IMR-90 (cell line): Measurements from ENCODE around the gene MBOAT1. TPM values are rescaled to one million over a fixed set of nuclear protein-coding genes. Genes with fewer than 3 reads are reported as not detected.

Source experiments
- ATAC-seq: fragments of 200-7000 bp; cut with Tn5 transposase; 2 replicates; pipeline ENCODE4 v1.9.1; 2020; ENCODE audit warnings: low read depth, mild to moderate bottlenecking, moderate library complexity
- BruUV-seq: library from RNA; stranded (reverse); fragments of 400-500 nt; replicated peaks from 2 replicates; lab custom pipeline; 2021; lab: Mats Ljungman, UMichigan
- CTCF ChIA-PET: fragments of 300-600 bp; formaldehyde crosslinking; extraction: SDS; loops from one replicate; lab custom pipeline; 2021; ENCODE audit warnings: antibody characterized with exemption; lab: Yijun Ruan, JAX
- POLR2A ChIA-PET: fragments of 300-600 bp; sonication (Branson Sonifier 250); formaldehyde crosslinking; loops from one replicate; lab custom pipeline; 2022; ENCODE audit warnings: antibody characterized with exemption; ENCODE audit not compliant: unreplicated experiment; lab: Charles Lee
- DNase-seq: peaks from one replicate; pipeline ENCODE4 v3.0.0; 2013
- H2AFZ ChIP-seq: replicated peaks from 2 replicates; pipeline ENCODE3; 2013; ENCODE audit warnings: low read length, mild to moderate bottlenecking; ENCODE audit not compliant: poor library complexity
- H2AK5ac ChIP-seq: 2 replicates; pipeline ENCODE4 v1.6.1; 2013; ENCODE audit warnings: low read depth, low read length, inconsistent platforms
- H2AK9ac ChIP-seq: replicated peaks from 2 replicates; pipeline ENCODE3; 2013; ENCODE audit warnings: mild to moderate bottlenecking, low read depth, low read length, moderate library complexity; ENCODE audit not compliant: poor library complexity
- H2BK120ac ChIP-seq: 2 replicates; pipeline ENCODE4 v1.6.1; 2013; ENCODE audit warnings: low read depth, low read length, inconsistent platforms
- H2BK15ac ChIP-seq: 3 replicates; pipeline ENCODE4 v1.6.1; 2013; ENCODE audit warnings: low read depth, low read length, inconsistent platforms
- H2BK20ac ChIP-seq: 2 replicates; pipeline ENCODE4 v1.6.1; 2013; ENCODE audit warnings: low read depth, mild to moderate bottlenecking, inconsistent platforms, low read length, moderate library complexity
- H2BK5ac ChIP-seq: 2 replicates; pipeline ENCODE4 v1.6.1; 2013; ENCODE audit warnings: mild to moderate bottlenecking, low read depth, low read length, inconsistent platforms; ENCODE audit not compliant: poor library complexity, severe bottlenecking
- H3K14ac ChIP-seq: replicated peaks from 2 replicates; pipeline ENCODE4 v1.6.1; 2013; ENCODE audit warnings: low read depth, low read length, inconsistent platforms
- H3K18ac ChIP-seq: 2 replicates; pipeline ENCODE4 v1.6.1; 2013; ENCODE audit warnings: low read depth, low read length, control low read depth
- H3K23ac ChIP-seq: 2 replicates; pipeline ENCODE4 v1.6.1; 2013; ENCODE audit warnings: low read depth, low read length, inconsistent platforms
- H3K27ac ChIP-seq: 2 replicates; pipeline ENCODE4 v1.5.1; 2013; ENCODE audit warnings: mild to moderate bottlenecking, control low read depth, low read length; ENCODE audit not compliant: insufficient read depth
- H3K27me3 ChIP-seq: 2 replicates; pipeline ENCODE4 v1.6.1; 2013; ENCODE audit warnings: low read length; ENCODE audit not compliant: control insufficient read depth, insufficient read depth
- H3K36me3 ChIP-seq: 2 replicates; pipeline ENCODE4 v1.6.1; 2013; ENCODE audit warnings: low read length, mixed read lengths; ENCODE audit not compliant: control insufficient read depth, insufficient read depth
- H3K4ac ChIP-seq: 2 replicates; pipeline ENCODE4 v1.6.1; 2013; ENCODE audit warnings: low read depth, low read length, inconsistent platforms
- H3K4me1 ChIP-seq: 2 replicates; pipeline ENCODE4 v1.6.1; 2013; ENCODE audit warnings: low read length, mixed read lengths; ENCODE audit not compliant: control insufficient read depth, insufficient read depth
- H3K4me2 ChIP-seq: 2 replicates; pipeline ENCODE4 v1.6.1; 2013; ENCODE audit warnings: low read depth, mild to moderate bottlenecking, control low read depth, low read length, moderate library complexity
- H3K4me3 ChIP-seq: 2 replicates; pipeline ENCODE4 v1.5.1; 2013; ENCODE audit warnings: low read depth, mild to moderate bottlenecking, control low read depth, low read length, moderate library complexity; ENCODE audit not compliant: insufficient read depth
- H3K56ac ChIP-seq: 2 replicates; pipeline ENCODE4 v1.6.1; 2013; ENCODE audit warnings: low read length, inconsistent platforms; ENCODE audit not compliant: insufficient read depth; ENCODE audit errors: extremely low read depth
- H3K79me1 ChIP-seq, 2 experiments: 2 replicates each; pipeline ENCODE4 v1.6.1; 2013; ENCODE audit warnings: low read length in 2 of 2, inconsistent platforms in 1 of 2, low read depth in 1 of 2
- H3K9ac ChIP-seq: 2 replicates; pipeline ENCODE4 v1.6.1; 2013; ENCODE audit warnings: low read depth, low read length, control low read depth
- H3K9me1 ChIP-seq: 2 replicates; pipeline ENCODE4 v1.6.1; 2013; ENCODE audit warnings: low read length, inconsistent platforms; ENCODE audit not compliant: insufficient read depth
- H3K9me3 ChIP-seq: 2 replicates; pipeline ENCODE4 v1.6.1; 2013; ENCODE audit warnings: low read length; ENCODE audit not compliant: control insufficient read depth, insufficient read depth
- H4K20me1 ChIP-seq: 2 replicates; pipeline ENCODE4 v1.6.1; 2013; ENCODE audit warnings: low read length, inconsistent platforms; ENCODE audit not compliant: insufficient read depth
- H4K5ac ChIP-seq: 2 replicates; pipeline ENCODE4 v1.6.1; 2013; ENCODE audit warnings: mild to moderate bottlenecking, low read depth, low read length, control low read depth
- H4K8ac ChIP-seq, 2 experiments: 2 replicates each; pipeline ENCODE4 v1.6.1; 2013; ENCODE audit warnings: low read depth in 2 of 2, low read length in 2 of 2, control low read depth in 1 of 2, inconsistent platforms in 1 of 2
- H4K91ac ChIP-seq: 2 replicates; pipeline ENCODE4 v1.6.1; 2013; ENCODE audit warnings: low read depth, low read length, inconsistent platforms; ENCODE audit not compliant: insufficient read depth
- BHLHE40 ChIP-seq: fragments of 150-350 bp; IDR thresholded peaks from 2 replicates; pipeline ENCODE4 v1.6.1; 2016; ENCODE audit warnings: mild to moderate bottlenecking, low read depth, low read length
- CEBPB ChIP-seq: IDR thresholded peaks from 2 replicates; pipeline ENCODE4 v1.6.1; 2012; ENCODE audit warnings: low read depth, low read length, improper control_type of control experiment
- CHD1 ChIP-seq: IDR thresholded peaks from 2 replicates; pipeline ENCODE4 v1.6.1; 2012; ENCODE audit warnings: low read depth, low read length, improper control_type of control experiment
- CTCF ChIP-seq: conservative IDR thresholded peaks from 2 replicates; pipeline ENCODE4 v1.5.1; 2012; ENCODE audit warnings: mild to moderate bottlenecking, low read depth, low read length, improper control_type of control experiment
- ELK1 ChIP-seq: fragments of 150-350 bp; IDR thresholded peaks from 2 replicates; pipeline ENCODE4 v1.6.1; 2016; ENCODE audit warnings: low read depth, mild to moderate bottlenecking, low read length, moderate library complexity, borderline replicate concordance
- FOS ChIP-seq: fragments of 150-350 bp; IDR thresholded peaks from 2 replicates; pipeline ENCODE4 v1.6.1; 2016; ENCODE audit warnings: low read depth, low read length
- MAFK ChIP-seq: IDR thresholded peaks from 2 replicates; pipeline ENCODE4 v1.6.1; 2012; ENCODE audit warnings: low read depth, low read length, improper control_type of control experiment
- MAZ ChIP-seq: IDR thresholded peaks from 2 replicates; pipeline ENCODE4 v1.6.1; 2012; ENCODE audit warnings: low read depth, mild to moderate bottlenecking, low read length, improper control_type of control experiment, moderate library complexity, borderline replicate concordance
- MXI1 ChIP-seq: IDR thresholded peaks from 2 replicates; pipeline ENCODE4 v1.6.1; 2012; ENCODE audit warnings: low read depth, mild to moderate bottlenecking, low read length, moderate library complexity, borderline replicate concordance
- NFE2L2 ChIP-seq: fragments of 150-350 bp; IDR thresholded peaks from 2 replicates; pipeline ENCODE4 v1.6.1; 2016; ENCODE audit warnings: low read depth, mild to moderate bottlenecking, low read length
- POLR2A ChIP-seq: IDR thresholded peaks from 2 replicates; pipeline ENCODE4 v1.6.1; 2012; ENCODE audit warnings: mild to moderate bottlenecking, low read depth, low read length
- RAD21 ChIP-seq: IDR thresholded peaks from 2 replicates; pipeline ENCODE4 v1.6.1; 2012; ENCODE audit warnings: low read length, improper control_type of control experiment
- RCOR1 ChIP-seq: IDR thresholded peaks from 2 replicates; pipeline ENCODE4 v1.6.1; 2012; ENCODE audit warnings: mild to moderate bottlenecking, low read length, improper control_type of control experiment; ENCODE audit not compliant: insufficient replicate concordance
- RFX5 ChIP-seq: IDR thresholded peaks from 2 replicates; pipeline ENCODE4 v1.8.0; 2012; ENCODE audit warnings: low read depth, mild to moderate bottlenecking, low read length, moderate library complexity
- SMC3 ChIP-seq: fragments of 150-350 bp; IDR thresholded peaks from 2 replicates; pipeline ENCODE4 v1.6.1; 2016; ENCODE audit warnings: low read depth, mild to moderate bottlenecking, antibody characterized with exemption, low read length, moderate library complexity
- WGBS, 2 experiments: methylation state at CpG; one replicate each; pipeline versions ENCODE4 v1.1.5 to v1.1.7; 2013; ENCODE audit warnings: missing lambda C conversion rate in 2 of 2; ENCODE audit not compliant: insufficient read length in 1 of 2; ENCODE audit errors: extremely low coverage in 2 of 2; 5-methylcytosine and 5-hydroxymethylcytosine counted together
- dilution Hi-C: fragments of 300-500 bp; cut with HindIII; formaldehyde crosslinking; loops from one replicate; pipeline ENCODE4 v1.14.3; 2018; ENCODE audit warnings: low sequenced_read_pairs; ENCODE audit not compliant: unreplicated experiment
- in situ Hi-C: fragments of 300-500 bp; cut with MboI; formaldehyde crosslinking; loops from 3 replicates; pipeline ENCODE4 v1.14.3; 2019; ENCODE audit warnings: low sequenced_read_pairs, inconsistent platforms, mixed read lengths
- intact Hi-C: fragments of 100-400 bp; cut with micrococcal nuclease; formaldehyde crosslinking; loops from 2 replicates; pipeline ENCODE4 v1.10.0; 2022
- polyA plus RNA-seq, 3 experiments: library from polyadenylated mRNA; depleted of rRNA; stranded (reverse); fragments of >200 nt; gene quantifications; 2 replicates each; pipeline ENCODE4 v1.2.3, GENCODE V29; 2012; ENCODE audit warnings: low replicate concordance in 1 of 3
- total RNA-seq: library from RNA; depleted of rRNA; stranded (reverse); fragments of >200 nt; gene quantifications from 2 replicates; pipeline ENCODE4 v1.2.3, GENCODE V29; 2012

The MBOAT1 gene
- total and polyA plus RNA-seq, 2 of the 4 experiments (the other 2 are of a cell fraction), result 1.6 to 4.7 TPM

GRCh38 chr6:20180935-20181334 is 31.3 kb downstream of the MBOAT1 start:
- no peak overlapping the region for H2AK9ac ChIP-seq
- WGBS, 2 experiments, result no CpG with 5 or more reads among the region's 3 CpGs
- H3K4me3 ChIP-seq, result no peak overlapping the region
- no peak overlapping the region for H3K56ac ChIP-seq
- H3K27ac ChIP-seq, result no peak overlapping the region
- in situ Hi-C loops, result no loop called here
- no peak overlapping the region for H2AFZ ChIP-seq
- H4K91ac ChIP-seq, result no peak overlapping the region
- no peaks in the 10 kb centered on the region for H3K27me3 ChIP-seq
- no peak overlapping the region for H2BK15ac ChIP-seq
- no peak overlapping the region for H3K4me2 ChIP-seq
- H4K20me1 ChIP-seq, result no peaks in the 10 kb centered on the region
- no peaks in the 10 kb centered on the region; a peak in 2 of 4 replicates for H3K79me1 ChIP-seq
- TF ChIP-seq CTCF, result no peak
- TF ChIP-seq SMC3, result no peak
- TF ChIP-seq BHLHE40, result no peak
- no peak for TF ChIP-seq POLR2A
- no peak for TF ChIP-seq MAZ
- TF ChIP-seq MXI1, result no peak
- no peak for TF ChIP-seq CEBPB
- TF ChIP-seq ELK1, result no peak
- TF ChIP-seq FOS, result no peak
- no peak for TF ChIP-seq RFX5
- TF ChIP-seq MAFK, result no peak
- TF ChIP-seq NFE2L2, result no peak
- no peak for TF ChIP-seq RCOR1
- no peak for TF ChIP-seq RAD21
- TF ChIP-seq CHD1, result no peak
- H2BK5ac ChIP-seq, result no peak overlapping the region
- H2BK120ac ChIP-seq, result no peak overlapping the region
- no peaks in the 10 kb centered on the region for H3K36me3 ChIP-seq
- ChIA-PET POLR2A (no interaction called here), CTCF (interaction anchor here (0.5 kb wide), 1 partner anchor 76 kb away, joined by 8 read pairs; no protein-coding TSS in a partner anchor)
- no peaks in the 10 kb centered on the region for H3K9me3 ChIP-seq
- no peak overlapping the region for H3K14ac ChIP-seq
- no peak overlapping the region for H3K18ac ChIP-seq
- dilution Hi-C loops, result no loop called here
- no peak overlapping the region for H2AK5ac ChIP-seq
- H3K9me1 ChIP-seq, result peaks cover 1% of the 10 kb centered on the region
- no peak overlapping the region for H3K23ac ChIP-seq
- H2BK20ac ChIP-seq, result no peak overlapping the region
- no peak overlapping the region for H3K4ac ChIP-seq
- no peaks in the 10 kb centered on the region for H3K4me1 ChIP-seq
- no peak overlapping the region for H4K5ac ChIP-seq
- intact Hi-C loops, result no loop called here
- H3K9ac ChIP-seq, result no peak overlapping the region
- ATAC-seq, result no peak
- BruUV-seq, result no TSS peak
- H4K8ac ChIP-seq, result no peak overlapping the region
- no peak for DNase-seq
